Measurements from ENCODE around the gene MRGPRX2. TPM values are rescaled to one million over a fixed set of nuclear protein-coding genes. Genes with fewer than 3 reads are reported as not detected.

MRGPRX2 gene
- total RNA-seq, 5 donors from 2014 or later (not counting 1 experiment from before 2014, with no cell fraction given) = not detected

GRCh38 chr11:19053909-19054308 lies 6.6 kb downstream of the MRGPRX2 start:
- H3K27me3 ChIP-seq (replicated peaks in 1 of 2; ENCODE audit: control insufficient read depth in 2 of 2, extremely low read depth in 1 of 2, insufficient read depth in 2 of 2, low read length in 1 of 2) = no peaks in the 10 kb centered on the region
- DNase-seq (no peak), ATAC-seq (replicated peaks in 1 of 4) (no peak)
- peaks cover 4 to 18% (median 9%) of the 10 kb centered on the region in 3 donors for H3K9me3 Mint-ChIP-seq
- POLR2A ChIA-PET = no interaction called here
- peaks cover 3 to 13% of the 10 kb centered on the region in 2 donors for H3K27me3 Mint-ChIP-seq
- no peak overlapping the region for H3K4me3 ChIP-seq (ENCODE audit: control insufficient read depth in 1 of 2, extremely low read depth in 1 of 2, low read length in 1 of 2)
- no peaks in the 10 kb centered on the region for H3K4me1 Mint-ChIP-seq
- H3K9me3 ChIP-seq = no peaks in the 10 kb centered on the region
- CTCF ChIA-PET = interaction anchor here (0.9 to 1.0 kb wide), 2 partner anchors 17 to 20 kb away, joined by 3 to 4 read pairs; no protein-coding TSS in a partner anchor
- WGBS (ENCODE audit: insufficient coverage) = no CpG with 5 or more reads among the region's 1 CpG
- no peaks in the 10 kb centered on the region for H3K36me3 Mint-ChIP-seq
- no peak overlapping the region for H3K27ac ChIP-seq (ENCODE audit: low read length)
- H3K27ac Mint-ChIP-seq = no peak overlapping the region
- H3K36me3 ChIP-seq (ENCODE audit: control insufficient read depth in 2 of 2, extremely low read depth in 1 of 2, insufficient read depth in 1 of 2, low read length in 1 of 2) = no peaks in the 10 kb centered on the region
- no peaks in the 10 kb centered on the region for H3K4me1 ChIP-seq (ENCODE audit: control insufficient read depth in 1 of 2, extremely low read depth in 1 of 2, insufficient read depth in 2 of 2, low read length in 2 of 2)
- H3K4me3 Mint-ChIP-seq = no peak overlapping the region

GRCh38 chr11:19050281-19050680 lies 10.2 kb downstream of the MRGPRX2 start:
- no peaks in the 10 kb centered on the region for H3K9me3 ChIP-seq
- Mint-ChIP-seq H3K9me3 (peaks cover 4 to 18% (median 9%) of the 10 kb centered on the region in 3 donors), H3K4me1 (no peaks in the 10 kb centered on the region), H3K4me3 (no peak overlapping the region), H3K36me3 (no peaks in the 10 kb centered on the region), H3K27me3 (peaks cover 3 to 17% of the 10 kb centered on the region in 2 donors), H3K27ac (no peak overlapping the region)
- no peak overlapping the region for H3K4me3 ChIP-seq (ENCODE audit: control insufficient read depth in 1 of 2, extremely low read depth in 1 of 2, low read length in 1 of 2)
- H3K27ac ChIP-seq (ENCODE audit: low read length) = no peak overlapping the region
- DNase-seq (no peak), ATAC-seq (replicated peaks in 1 of 4) (no peak)
- CTCF ChIA-PET = no interaction called here
- H3K36me3 ChIP-seq (ENCODE audit: control insufficient read depth in 2 of 2, extremely low read depth in 1 of 2, insufficient read depth in 1 of 2, low read length in 1 of 2) = no peaks in the 10 kb centered on the region
- no CpG with 5 or more reads among the region's 2 CpGs for WGBS (ENCODE audit: insufficient coverage)
- POLR2A ChIA-PET = no interaction called here
- no peaks in the 10 kb centered on the region for H3K4me1 ChIP-seq (ENCODE audit: control insufficient read depth in 1 of 2, extremely low read depth in 1 of 2, insufficient read depth in 2 of 2, low read length in 2 of 2)
- H3K27me3 ChIP-seq (replicated peaks in 1 of 2; ENCODE audit: control insufficient read depth in 2 of 2, extremely low read depth in 1 of 2, insufficient read depth in 2 of 2, low read length in 1 of 2) = no peaks in the 10 kb centered on the region

GRCh38 chr11:19049351-19049750 lies 11.2 kb downstream of the MRGPRX2 start:
- no peaks in the 10 kb centered on the region for H3K36me3 ChIP-seq (ENCODE audit: control insufficient read depth in 2 of 2, extremely low read depth in 1 of 2, insufficient read depth in 1 of 2, low read length in 1 of 2)
- no peaks in the 10 kb centered on the region for H3K9me3 ChIP-seq
- ChIA-PET POLR2A (interaction anchor here in 1 of 2 donors (0.5 kb wide), 1 partner anchor 740 kb away, joined by 3 read pairs; no protein-coding TSS in a partner anchor), CTCF (no interaction called here)
- H3K4me3 Mint-ChIP-seq = no peak overlapping the region
- no peak for ATAC-seq (replicated peaks in 1 of 4)
- no peaks in the 10 kb centered on the region for H3K4me1 Mint-ChIP-seq
- H3K27ac Mint-ChIP-seq = no peak overlapping the region
- no peak for DNase-seq
- peaks cover 4 to 18% (median 9%) of the 10 kb centered on the region in 3 donors for H3K9me3 Mint-ChIP-seq
- no peak overlapping the region for H3K4me3 ChIP-seq (ENCODE audit: control insufficient read depth in 1 of 2, extremely low read depth in 1 of 2, low read length in 1 of 2)
- H3K36me3 Mint-ChIP-seq = no peaks in the 10 kb centered on the region
- peaks cover 10 to 17% of the 10 kb centered on the region in 2 donors for H3K27me3 Mint-ChIP-seq
- 40% methylated on average over 1 of the region's 1 CpG for WGBS (ENCODE audit: insufficient coverage)
- H3K4me1 ChIP-seq (ENCODE audit: control insufficient read depth in 1 of 2, extremely low read depth in 1 of 2, insufficient read depth in 2 of 2, low read length in 2 of 2) = no peaks in the 10 kb centered on the region
- H3K27me3 ChIP-seq (replicated peaks in 1 of 2; ENCODE audit: control insufficient read depth in 2 of 2, extremely low read depth in 1 of 2, insufficient read depth in 2 of 2, low read length in 1 of 2) = no peaks in the 10 kb centered on the region
- no peak overlapping the region for H3K27ac ChIP-seq (ENCODE audit: low read length)

- no peak for ATAC-seq (replicated peaks in 1 of 4)
- H3K36me3 ChIP-seq (ENCODE audit: control insufficient read depth in 2 of 2, extremely low read depth in 1 of 2, insufficient read depth in 1 of 2, low read length in 1 of 2) = no peaks in the 10 kb centered on the region
- Mint-ChIP-seq H3K27me3 (peaks cover 30 to 38% of the 10 kb centered on the region in 2 donors), H3K4me1 (no peaks in the 10 kb centered on the region), H3K27ac (no peak overlapping the region), H3K9me3 (peaks cover 7 to 14% (median 11%) of the 10 kb centered on the region in 3 donors), H3K4me3 (no peak overlapping the region), H3K36me3 (no peaks in the 10 kb centered on the region)
- ChIA-PET POLR2A (no interaction called here), CTCF (no interaction called here)
- H3K4me3 ChIP-seq (ENCODE audit: control insufficient read depth in 1 of 2, extremely low read depth in 1 of 2, low read length in 1 of 2) = no peak overlapping the region
- H3K27ac ChIP-seq (ENCODE audit: low read length) = no peak overlapping the region
- H3K27me3 ChIP-seq (replicated peaks in 1 of 2; ENCODE audit: control insufficient read depth in 2 of 2, extremely low read depth in 1 of 2, insufficient read depth in 2 of 2, low read length in 1 of 2) = peaks cover 0 to 12% of the 10 kb centered on the region in 2 experiments
- DNase-seq = no peak
- H3K4me1 ChIP-seq (ENCODE audit: control insufficient read depth in 1 of 2, extremely low read depth in 1 of 2, insufficient read depth in 2 of 2, low read length in 2 of 2) = no peaks in the 10 kb centered on the region
- WGBS (ENCODE audit: insufficient coverage) = 85% methylated on average over 7 of the region's 10 CpGs
- H3K9me3 ChIP-seq = no peaks in the 10 kb centered on the region
These were observed 20.5 kb downstream of the MRGPRX2 start for GRCh38 chr11:19040051-19040450.

- H3K4me1 ChIP-seq (ENCODE audit: control insufficient read depth in 1 of 2, extremely low read depth in 1 of 2, insufficient read depth in 2 of 2, low read length in 2 of 2) = no peaks in the 10 kb centered on the region
- POLR2A ChIA-PET = no interaction called here
- CTCF ChIA-PET = no interaction called here
- Mint-ChIP-seq H3K4me3 (no peak overlapping the region), H3K9me3 (peaks cover 7 to 14% (median 11%) of the 10 kb centered on the region in 3 donors), H3K36me3 (no peaks in the 10 kb centered on the region), H3K27ac (no peak overlapping the region), H3K4me1 (no peaks in the 10 kb centered on the region), H3K27me3 (peaks cover 30 to 32% of the 10 kb centered on the region in 2 donors)
- no peaks in the 10 kb centered on the region for H3K9me3 ChIP-seq
- 100% methylated on average over 1 of the region's 1 CpG for WGBS (ENCODE audit: insufficient coverage)
- no peak overlapping the region for H3K27ac ChIP-seq (ENCODE audit: low read length)
- no peaks in the 10 kb centered on the region for H3K36me3 ChIP-seq (ENCODE audit: control insufficient read depth in 2 of 2, extremely low read depth in 1 of 2, insufficient read depth in 1 of 2, low read length in 1 of 2)
- H3K4me3 ChIP-seq (ENCODE audit: control insufficient read depth in 1 of 2, extremely low read depth in 1 of 2, low read length in 1 of 2) = no peak overlapping the region
- DNase-seq = no peak
- peaks cover 0 to 12% of the 10 kb centered on the region in 2 experiments for H3K27me3 ChIP-seq (replicated peaks in 1 of 2; ENCODE audit: control insufficient read depth in 2 of 2, extremely low read depth in 1 of 2, insufficient read depth in 2 of 2, low read length in 1 of 2)
- no peak for ATAC-seq (replicated peaks in 1 of 4)
These were observed 21.1 kb downstream of the MRGPRX2 start for GRCh38 chr11:19039409-19039808.

- H3K4me1 ChIP-seq (ENCODE audit: control insufficient read depth in 1 of 2, extremely low read depth in 1 of 2, insufficient read depth in 2 of 2, low read length in 2 of 2) = no peaks in the 10 kb centered on the region
- H3K27ac ChIP-seq (ENCODE audit: low read length) = no peak overlapping the region
- Mint-ChIP-seq H3K9me3 (peaks cover 0 to 4% (median 0%) of the 10 kb centered on the region in 3 donors), H3K36me3 (no peaks in the 10 kb centered on the region), H3K27me3 (peaks cover 24 to 31% of the 10 kb centered on the region in 2 donors), H3K4me3 (no peak overlapping the region), H3K27ac (no peak overlapping the region), H3K4me1 (no peaks in the 10 kb centered on the region)
- WGBS (ENCODE audit: insufficient coverage) = no CpG with 5 or more reads among the region's 2 CpGs
- CTCF ChIA-PET = no interaction called here
- ATAC-seq (replicated peaks in 1 of 4) (no peak), DNase-seq (no peak)
- no peaks in the 10 kb centered on the region for H3K36me3 ChIP-seq (ENCODE audit: control insufficient read depth in 2 of 2, extremely low read depth in 1 of 2, insufficient read depth in 1 of 2, low read length in 1 of 2)
- POLR2A ChIA-PET = no interaction called here
- H3K27me3 ChIP-seq (replicated peaks in 1 of 2; ENCODE audit: control insufficient read depth in 2 of 2, extremely low read depth in 1 of 2, insufficient read depth in 2 of 2, low read length in 1 of 2) = peaks cover 0 to 5% of the 10 kb centered on the region in 2 experiments
- H3K9me3 ChIP-seq = no peaks in the 10 kb centered on the region
- no peak overlapping the region for H3K4me3 ChIP-seq (ENCODE audit: control insufficient read depth in 1 of 2, extremely low read depth in 1 of 2, low read length in 1 of 2)
These were observed 27.5 kb downstream of the MRGPRX2 start for GRCh38 chr11:19032990-19033389.

Data from T-cell (primary cell).